ENCODE measurements around the gene METTL15. TPM values are rescaled to one million over a fixed set of nuclear protein-coding genes. Genes with fewer than 3 reads are reported as not detected.

METTL15 gene
- total RNA-seq, 1 experiment from 2014 or later: 12.4 TPM

GRCh38 chr11:28346209-28346608 is 238.0 kb downstream of the METTL15 start:
- no peak overlapping the region for H3K9ac ChIP-seq (ENCODE audit: low read length)
- no peaks in the 10 kb centered on the region for H3K9me2 ChIP-seq (replicated peaks; ENCODE audit: low read length)
- peak; percentile 18; the same call in 1 of the 2 replicates for ATAC-seq
- no TSS peak for BruUV-seq (replicated peaks)
- POLR2A ChIA-PET (ENCODE audit: unreplicated experiment): no interaction called here
- H3K27ac ChIP-seq (ENCODE audit: low read length): no peak overlapping the region
- no peaks in the 10 kb centered on the region for H3K9me3 ChIP-seq (ENCODE audit: low read length)
- H3K4me1 ChIP-seq (ENCODE audit: insufficient read depth, low read length): peaks cover 31% of the 10 kb centered on the region
- H3K36me3 ChIP-seq (ENCODE audit: low read depth, low read length): no peaks in the 10 kb centered on the region
- peak; percentile 44 for DNase-seq
- H3K79me2 ChIP-seq (ENCODE audit: low read length): no peaks in the 10 kb centered on the region
- CTCF ChIA-PET: no interaction called here
- no peaks in the 10 kb centered on the region for H3F3A ChIP-seq (ENCODE audit: low read length, unreplicated experiment)
- TF ChIP-seq EZH2 (IDR thresholded peaks at IDR 0.05; ENCODE audit: low read length, unreplicated experiment) (no peak), CTCF (conservative IDR thresholded peaks at IDR 0.05; ENCODE audit: low read depth, low read length) (no peak), EZH2phosphoT487 (IDR thresholded peaks at IDR 0.05; ENCODE audit: borderline replicate concordance, low read length) (no peak)
- no peak overlapping the region for H3K4me2 ChIP-seq (ENCODE audit: low read length)
- H3K4me3 ChIP-seq (ENCODE audit: low read length): no peak overlapping the region
- no peak overlapping the region for H2AFZ ChIP-seq (ENCODE audit: low read length)
- H3K27me3 ChIP-seq (ENCODE audit: low read length): no peaks in the 10 kb centered on the region
- H4K20me1 ChIP-seq (ENCODE audit: low read length): no peaks in the 10 kb centered on the region
- intact Hi-C loops (cut with micrococcal nuclease): loop anchor here (2.0 kb wide), 1 partner anchor 643 kb away; no protein-coding TSS in a partner anchor

- no peaks in the 10 kb centered on the region for H3K27me3 ChIP-seq (ENCODE audit: low read length)
- H3K9me3 ChIP-seq (ENCODE audit: low read length): no peaks in the 10 kb centered on the region
- no peaks in the 10 kb centered on the region for H3K36me3 ChIP-seq (ENCODE audit: low read depth, low read length)
- TF ChIP-seq EZH2phosphoT487 (IDR thresholded peaks at IDR 0.05; ENCODE audit: borderline replicate concordance, low read length) (no peak), EZH2 (IDR thresholded peaks at IDR 0.05; ENCODE audit: low read length, unreplicated experiment) (no peak), CTCF (conservative IDR thresholded peaks at IDR 0.05; ENCODE audit: low read depth, low read length) (no peak)
- no peaks in the 10 kb centered on the region for H4K20me1 ChIP-seq (ENCODE audit: low read length)
- H3K4me1 ChIP-seq (ENCODE audit: insufficient read depth, low read length): peaks cover 31% of the 10 kb centered on the region
- H3K79me2 ChIP-seq (ENCODE audit: low read length): no peaks in the 10 kb centered on the region
- no peak overlapping the region for H3K4me2 ChIP-seq (ENCODE audit: low read length)
- ChIA-PET POLR2A (ENCODE audit: unreplicated experiment) (no interaction called here), CTCF (no interaction called here)
- no peak overlapping the region for H3K9ac ChIP-seq (ENCODE audit: low read length)
- ATAC-seq (0 out of 2 replicates have a peak, but pooled peaks have one; percentile 17), DNase-seq (peak; percentile 13)
- no peaks in the 10 kb centered on the region for H3F3A ChIP-seq (ENCODE audit: low read length, unreplicated experiment)
- intact Hi-C loops (cut with micrococcal nuclease): loop anchor here (2.0 kb wide), 1 partner anchor 644 kb away; no protein-coding TSS in a partner anchor
- H3K4me3 ChIP-seq (ENCODE audit: low read length): no peak overlapping the region
- no TSS peak for BruUV-seq (replicated peaks)
- no peaks in the 10 kb centered on the region for H3K9me2 ChIP-seq (replicated peaks; ENCODE audit: low read length)
- no peak overlapping the region for H2AFZ ChIP-seq (ENCODE audit: low read length)
- H3K27ac ChIP-seq (ENCODE audit: low read length): no peak overlapping the region
Measured at GRCh38 chr11:28346721-28347120, 238.5 kb downstream of the METTL15 start.

GRCh38 chr11:28347371-28347770 is 239.2 kb downstream of the METTL15 start:
- DNase-seq (peak; percentile 4), ATAC-seq (no peak)
- BruUV-seq (replicated peaks): no TSS peak
- H2AFZ ChIP-seq (ENCODE audit: low read length): no peak overlapping the region
- H3K79me2 ChIP-seq (ENCODE audit: low read length): no peaks in the 10 kb centered on the region
- POLR2A ChIA-PET (ENCODE audit: unreplicated experiment): no interaction called here
- no peaks in the 10 kb centered on the region for H4K20me1 ChIP-seq (ENCODE audit: low read length)
- no peaks in the 10 kb centered on the region for H3K9me2 ChIP-seq (replicated peaks; ENCODE audit: low read length)
- H3F3A ChIP-seq (ENCODE audit: low read length, unreplicated experiment): no peaks in the 10 kb centered on the region
- H3K4me2 ChIP-seq (ENCODE audit: low read length): no peak overlapping the region
- no peaks in the 10 kb centered on the region for H3K36me3 ChIP-seq (ENCODE audit: low read depth, low read length)
- H3K27ac ChIP-seq (ENCODE audit: low read length): no peak overlapping the region
- peaks cover 31% of the 10 kb centered on the region for H3K4me1 ChIP-seq (ENCODE audit: insufficient read depth, low read length)
- no peaks in the 10 kb centered on the region for H3K27me3 ChIP-seq (ENCODE audit: low read length)
- TF ChIP-seq EZH2 (IDR thresholded peaks at IDR 0.05; ENCODE audit: low read length, unreplicated experiment): no peak
- TF ChIP-seq CTCF (conservative IDR thresholded peaks at IDR 0.05; ENCODE audit: low read depth, low read length): no peak
- no peak for TF ChIP-seq EZH2phosphoT487 (IDR thresholded peaks at IDR 0.05; ENCODE audit: borderline replicate concordance, low read length)
- H3K9me3 ChIP-seq (ENCODE audit: low read length): no peaks in the 10 kb centered on the region
- no peak overlapping the region for H3K9ac ChIP-seq (ENCODE audit: low read length)
- H3K4me3 ChIP-seq (ENCODE audit: low read length): no peak overlapping the region
- intact Hi-C loops (cut with micrococcal nuclease): loop anchor here (2.0 kb wide), 1 partner anchor 645 kb away; no protein-coding TSS in a partner anchor
- CTCF ChIA-PET: no interaction called here
